GM23248 (cell line): ENCODE data around the gene AVPR1B. TPM values are rescaled to one million over a fixed set of nuclear protein-coding genes. Genes with fewer than 3 reads are reported as not detected.

Experiments used
- DNase-seq: peaks from one replicate; pipeline ENCODE4 v3.0.0-alpha.2; 2015
- H2AFZ ChIP-seq: fragments of 200-600 bp; sonication (generic); 2 replicates; pipeline ENCODE4 v1.6.1; 2016; ENCODE audit warnings: antibody characterized with exemption
- H3F3A ChIP-seq: fragments of 200-600 bp; sonication (generic); 2 replicates; pipeline ENCODE4 v1.6.1; 2016; ENCODE audit warnings: mild to moderate bottlenecking, antibody characterized with exemption, mixed run types; ENCODE audit not compliant: insufficient read depth
- H3K27ac ChIP-seq: fragments of 200-600 bp; sonication (generic); 2 replicates; pipeline ENCODE4 v1.5.1; 2016; ENCODE audit warnings: mild to moderate bottlenecking
- H3K27me3 ChIP-seq: fragments of 200-600 bp; sonication (generic); replicated peaks from 2 replicates; pipeline ENCODE4 v1.6.1; 2016; ENCODE audit warnings: mild to moderate bottlenecking; ENCODE audit not compliant: insufficient read depth
- H3K36me3 ChIP-seq: fragments of 200-600 bp; sonication (generic); 2 replicates; pipeline ENCODE4 v1.6.1; 2016; ENCODE audit warnings: low read depth, mild to moderate bottlenecking
- H3K4me1 ChIP-seq: fragments of 200-600 bp; sonication (generic); 2 replicates; pipeline ENCODE4 v1.6.1; 2016; ENCODE audit warnings: mild to moderate bottlenecking; ENCODE audit not compliant: insufficient read depth
- H3K4me2 ChIP-seq: fragments of 200-600 bp; sonication (generic); one replicate; pipeline ENCODE4 v1.6.1; 2016; ENCODE audit warnings: mild to moderate bottlenecking; ENCODE audit not compliant: unreplicated experiment
- H3K4me3 ChIP-seq: fragments of 200-600 bp; sonication (generic); 2 replicates; pipeline ENCODE4 v1.5.1; 2016; ENCODE audit warnings: mild to moderate bottlenecking
- H3K79me2 ChIP-seq: fragments of 200-600 bp; sonication (generic); 2 replicates; pipeline ENCODE4 v1.6.1; 2016; ENCODE audit warnings: mild to moderate bottlenecking; ENCODE audit not compliant: insufficient read depth
- H3K9ac ChIP-seq: fragments of 200-600 bp; sonication (generic); 2 replicates; pipeline ENCODE4 v1.6.1; 2016; ENCODE audit warnings: mild to moderate bottlenecking
- H3K9me2 ChIP-seq: fragments of 200-600 bp; sonication (generic); 2 replicates; pipeline ENCODE4 v1.6.1; 2016; ENCODE audit warnings: mixed run types, mild to moderate bottlenecking, moderate library complexity; ENCODE audit not compliant: insufficient read depth
- H3K9me3 ChIP-seq: fragments of 200-600 bp; sonication (generic); one replicate; pipeline ENCODE4 v1.6.1; 2017; ENCODE audit warnings: low read depth
- H4K20me1 ChIP-seq: fragments of 200-600 bp; sonication (generic); 2 replicates; pipeline ENCODE4 v1.6.0; 2016; ENCODE audit not compliant: insufficient read depth
- EZH2 ChIP-seq: fragments of 200-600 bp; sonication (generic); IDR thresholded peaks from 2 replicates; pipeline ENCODE4 v1.6.1; 2018; ENCODE audit warnings: antibody characterized with exemption, mild to moderate bottlenecking; ENCODE audit not compliant: insufficient read depth, poor library complexity, severe bottlenecking
- EZH2phosphoT487 ChIP-seq: fragments of 200-600 bp; sonication (generic); IDR thresholded peaks from 2 replicates; pipeline ENCODE4 v1.6.1; 2018; ENCODE audit warnings: antibody characterized with exemption, moderate library complexity, mild to moderate bottlenecking, low read depth; ENCODE audit not compliant: insufficient read depth
- WGBS, 2 experiments: methylation state at CpG; one replicate each; pipeline ENCODE4 v1.1.6; 2015 to 2017; ENCODE audit warnings: low lambda C conversion rate in 2 of 2, low coverage in 1 of 2; ENCODE audit errors: missing lambda C conversion rate in 2 of 2; 5-methylcytosine and 5-hydroxymethylcytosine counted together
- in situ Hi-C: fragments of 300-500 bp; cut with MboI; formaldehyde crosslinking; loops from 2 replicates; pipeline ENCODE4 v1.15.0; 2020
- polyA plus RNA-seq: library from polyadenylated mRNA; unstranded; fragments of >200 nt; fragmentation: Nextera tagmentation; extraction: Ambion mirVana; gene quantifications from 2 replicates; pipeline ENCODE4 v1.2.1, GENCODE V29; 2016
- total RNA-seq: library from RNA; depleted of rRNA; stranded (reverse); fragments of >200 nt; shearing (Covaris generic); gene quantifications from 2 replicates; pipeline ENCODE4 v1.2.3, GENCODE V29; 2014

The AVPR1B gene
- total and polyA plus RNA-seq, 2 experiments from 2014 or later = not detected

DNA sequence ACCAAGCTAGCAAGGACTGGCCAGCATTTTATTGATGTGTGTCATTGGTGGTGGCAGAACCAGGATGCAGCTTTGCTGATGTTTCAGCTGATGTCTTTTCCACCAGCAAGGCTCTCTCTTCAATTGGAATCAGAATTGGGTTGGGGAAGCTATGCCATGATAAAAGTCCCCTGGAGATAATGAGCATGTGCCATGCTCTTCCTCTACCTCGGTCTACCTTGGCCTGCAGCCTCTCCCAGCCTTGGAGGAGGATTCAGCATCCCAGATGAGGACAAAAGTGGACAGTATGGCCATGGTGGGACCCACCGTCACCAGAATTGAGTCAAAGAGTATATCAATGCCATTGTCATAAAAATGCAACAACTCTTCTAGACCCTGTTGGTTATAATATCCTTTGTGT, 8.6 kb downstream of the AVPR1B start:
- H3K27ac ChIP-seq = no peak overlapping the region
- H4K20me1 ChIP-seq = no peaks in the 10 kb centered on the region
- DNase-seq = peak; percentile 23
- peaks cover 7% of the 10 kb centered on the region for H3F3A ChIP-seq
- H3K9me3 ChIP-seq = no peaks in the 10 kb centered on the region
- H3K4me3 ChIP-seq = no peak overlapping the region
- TF ChIP-seq EZH2phosphoT487 (no peak), EZH2 (no peak)
- no peak overlapping the region for H3K9ac ChIP-seq
- 57 to 60% methylated on average over 2 of the region's 2 CpGs for WGBS, 2 experiments
- in situ Hi-C loops = no loop called here
- H3K9me2 ChIP-seq = no peaks in the 10 kb centered on the region
- peaks cover under 1% of the 10 kb centered on the region; the same call in 1 of the 2 replicates for H3K27me3 ChIP-seq
- H3K4me1 ChIP-seq = peaks cover 6% of the 10 kb centered on the region; the same call in 1 of the 2 replicates
- no peaks in the 10 kb centered on the region for H3K79me2 ChIP-seq
- H3K36me3 ChIP-seq = no peaks in the 10 kb centered on the region
- H3K4me2 ChIP-seq = no peak overlapping the region
- H2AFZ ChIP-seq = no peak overlapping the region

DNA sequence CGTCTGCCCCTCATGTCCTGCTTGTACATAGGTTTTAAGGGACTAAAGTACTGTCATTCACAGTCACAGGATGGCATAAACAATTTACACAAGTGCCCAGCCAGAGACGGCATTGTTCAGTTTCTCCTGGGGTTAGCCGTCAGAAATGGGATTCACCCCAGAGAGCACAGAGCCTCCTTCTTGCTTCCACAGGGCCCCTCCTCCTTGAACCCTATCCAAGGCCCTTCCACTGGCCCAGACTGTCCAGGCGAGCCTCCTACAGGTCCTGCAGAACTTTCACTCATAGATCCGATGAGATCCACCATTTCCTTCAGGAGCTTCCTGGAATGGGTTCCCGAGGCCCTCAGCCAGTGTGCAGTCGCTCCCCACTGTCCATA, 10.0 kb downstream of the AVPR1B start:
- no peak overlapping the region for H2AFZ ChIP-seq
- H3K36me3 ChIP-seq = no peaks in the 10 kb centered on the region
- peaks cover 7% of the 10 kb centered on the region for H3F3A ChIP-seq
- 52 to 54% methylated on average over 7 of the region's 7 CpGs for whole genome bisulfite sequencing, 2 experiments
- H3K4me3 ChIP-seq = no peak overlapping the region
- in situ Hi-C loops = no loop called here
- H3K27me3 ChIP-seq = no peaks in the 10 kb centered on the region; the same call in 1 of the 2 replicates
- no peak overlapping the region for H3K27ac ChIP-seq
- H3K79me2 ChIP-seq = no peaks in the 10 kb centered on the region
- H3K4me1 ChIP-seq = peaks cover 6% of the 10 kb centered on the region; the same call in 1 of the 2 replicates
- H3K9me2 ChIP-seq = no peaks in the 10 kb centered on the region
- no peak for DNase-seq
- no peak overlapping the region for H3K9ac ChIP-seq
- no peaks in the 10 kb centered on the region for H3K9me3 ChIP-seq
- TF ChIP-seq EZH2phosphoT487 (no peak), EZH2 (no peak)
- H3K4me2 ChIP-seq = no peak overlapping the region
- no peaks in the 10 kb centered on the region for H4K20me1 ChIP-seq

GRCh38 chr1:206106328-206107167, 10.6 kb downstream of the AVPR1B start:
- in situ Hi-C loops = no loop called here
- peaks cover 6% of the 10 kb centered on the region; the same call in 1 of the 2 replicates for H3K4me1 ChIP-seq
- no peaks in the 10 kb centered on the region for H3K9me2 ChIP-seq
- no peaks in the 10 kb centered on the region for H4K20me1 ChIP-seq
- no peak overlapping the region for H3K9ac ChIP-seq
- H3K36me3 ChIP-seq = no peaks in the 10 kb centered on the region
- peak overlapping the region; percentile 12; the same call in 1 of the 2 replicates for H2AFZ ChIP-seq
- peak overlapping the region; percentile 12 for H3K4me2 ChIP-seq
- H3K9me3 ChIP-seq = no peaks in the 10 kb centered on the region
- no peaks in the 10 kb centered on the region for H3K79me2 ChIP-seq
- TF ChIP-seq EZH2 (no peak), EZH2phosphoT487 (no peak)
- H3K27me3 ChIP-seq = peaks cover 5% of the 10 kb centered on the region
- DNase-seq = peak; percentile 93
- H3K4me3 ChIP-seq = no peak overlapping the region
- H3K27ac ChIP-seq = 0 out of 2 replicates have a peak overlapping the region, but pooled peaks have one; percentile 6
- 48 to 50% methylated on average over 8 of the region's 8 CpGs for WGBS, 2 experiments
- peaks cover 7% of the 10 kb centered on the region for H3F3A ChIP-seq

DNA sequence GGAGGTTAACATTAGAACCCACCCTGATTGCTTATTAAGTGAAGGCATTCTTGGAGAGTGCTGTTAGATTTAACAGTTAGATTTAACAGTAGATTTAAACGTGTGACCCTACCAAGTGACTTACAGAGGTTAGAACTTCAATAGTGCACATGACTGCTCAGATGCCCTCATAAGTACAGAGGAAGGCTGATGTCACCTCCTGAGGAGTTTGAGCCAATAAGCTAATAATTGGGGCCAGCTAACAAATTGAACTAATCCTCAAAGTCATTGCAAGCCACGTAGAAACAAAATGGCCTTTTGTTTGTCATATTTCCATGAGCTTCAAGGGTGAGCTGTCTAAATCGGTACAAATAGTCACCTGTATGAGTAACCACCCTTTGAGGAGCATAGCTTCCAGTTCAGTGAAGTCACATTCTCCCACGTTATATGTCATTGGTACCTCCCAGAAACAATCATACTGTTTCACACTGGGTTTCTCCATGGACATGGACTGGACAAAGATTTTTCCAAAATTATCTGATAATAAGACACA, 11.7 kb downstream of the AVPR1B start:
- Histone ChIP-seq H4K20me1 (no peaks in the 10 kb centered on the region), H3K4me1 (peaks cover 6% of the 10 kb centered on the region; the same call in 1 of the 2 replicates), H3K9me3 (no peaks in the 10 kb centered on the region), H3K27ac (no peak overlapping the region), H3K79me2 (no peaks in the 10 kb centered on the region), H3K9ac (no peak overlapping the region), H2AFZ (no peak overlapping the region), H3K27me3 (peaks cover 16% of the 10 kb centered on the region), H3K36me3 (no peaks in the 10 kb centered on the region), H3K4me3 (no peak overlapping the region), H3K9me2 (no peaks in the 10 kb centered on the region), H3K4me2 (no peak overlapping the region), H3F3A (peaks cover 7% of the 10 kb centered on the region)
- TF ChIP-seq EZH2 (no peak), EZH2phosphoT487 (no peak)
- peak; percentile 14 for DNase-seq
- in situ Hi-C loops = no loop called here
- WGBS, 2 experiments = 53 to 61% methylated on average over 4 of the region's 4 CpGs
